K562 (cell line): ENCODE data around the gene NOL4L. TPM values are rescaled to one million over a fixed set of nuclear protein-coding genes. Genes with fewer than 3 reads are reported as not detected.

Source experiments
- ATAC-seq: fragments of 200-7000 bp; cut with Tn5 transposase; 3 replicates; pipeline ENCODE4 v1.9.1; 2020; ENCODE audit warnings: moderate library complexity
- BruUV-seq: library from RNA; stranded (reverse); fragments of 400-500 nt; replicated peaks from 2 replicates; lab custom pipeline; 2021; lab: Mats Ljungman, UMichigan
- CTCF ChIA-PET: fragments of 300-600 bp; formaldehyde crosslinking; extraction: SDS; loops from one replicate; lab custom pipeline; 2021; ENCODE audit warnings: low intra/inter-chr PET ratio; lab: Yijun Ruan, JAX
- POLR2A ChIA-PET: fragments of 300-600, 350-650 bp; sonication (Branson Sonifier 250); formaldehyde crosslinking; extraction: SDS; loops from one replicate; lab custom pipeline; 2021; ENCODE audit warnings: antibody characterized with exemption, inconsistent platforms; lab: Yijun Ruan, JAX
- DNase-seq, 4 experiments: peaks; one replicate each; pipeline versions ENCODE4 v3.0.0 to v3.0.0-alpha.2; 2011 to 2018; ENCODE audit warnings: low spot score in 3 of 4, mixed read lengths in 3 of 4; ENCODE audit errors: extremely low read depth in 1 of 4
- FAIRE-seq: peaks from 2 replicates; lab custom pipeline; 2011; peaks lifted over from hg19 to GRCh38; lab: Jason Lieb, UNC
- H2AFZ ChIP-seq: 2 replicates; pipeline ENCODE4 v1.6.0; 2011; ENCODE audit warnings: low read depth, low read length, control low read depth, inconsistent platforms
- H3K27ac ChIP-seq: fragments of 200-600 bp; 3 replicates; pipeline ENCODE4 v1.8.0; 2011; ENCODE audit warnings: low read depth, mild to moderate bottlenecking, control low read depth, inconsistent platforms, low read length, moderate library complexity, mixed read lengths; ENCODE audit errors: extremely low read depth
- H3K27me3 ChIP-seq, 2 experiments: fragments of 300-600 bp in 1 of 2; 2 replicates in 1 of 2; 3 replicates in 1 of 2; pipeline versions ENCODE4 v1.6.0 to v1.8.0; 2011; ENCODE audit warnings: inconsistent platforms in 2 of 2, low read length in 2 of 2, mild to moderate bottlenecking in 1 of 2, mixed read lengths in 1 of 2, moderate library complexity in 1 of 2; ENCODE audit not compliant: control insufficient read depth in 2 of 2, insufficient read depth in 2 of 2
- H3K36me3 ChIP-seq: fragments of 300-600 bp; 3 replicates; pipeline ENCODE4 v1.8.0; 2011; ENCODE audit warnings: mild to moderate bottlenecking, low read length, inconsistent platforms; ENCODE audit not compliant: control insufficient read depth, insufficient read depth
- H3K4me1 ChIP-seq, 2 experiments: fragments of 200-600 bp in 1 of 2; replicated peaks in 1 of 2; 2 replicates in 1 of 2; 3 replicates in 1 of 2; pipeline versions ENCODE4 v1.5.1 to v1.8.0; 2011; ENCODE audit warnings: inconsistent platforms in 2 of 2, low read length in 2 of 2, mild to moderate bottlenecking in 1 of 2, mixed read lengths in 1 of 2, moderate library complexity in 1 of 2; ENCODE audit not compliant: control insufficient read depth in 2 of 2, insufficient read depth in 2 of 2
- H3K4me2 ChIP-seq: 2 replicates; pipeline ENCODE4 v1.6.1; 2011; ENCODE audit warnings: low read length, control low read depth, inconsistent platforms, mixed read lengths; ENCODE audit not compliant: insufficient read depth
- H3K4me3 ChIP-seq: fragments of 200-600 bp; sonication (generic), shearing (Covaris generic); 2 replicates; pipeline ENCODE4 v1.5.1; 2016; ENCODE audit warnings: control low read depth, inconsistent platforms
- H3K79me2 ChIP-seq: fragments of 200-600 bp; 3 replicates; pipeline ENCODE4 v1.8.0; 2011; ENCODE audit warnings: low read length, inconsistent platforms; ENCODE audit not compliant: control insufficient read depth, insufficient read depth
- H3K9ac ChIP-seq, 2 experiments: 2 replicates each; pipeline versions ENCODE4 v1.6.0 to v1.6.1; 2011; ENCODE audit warnings: low read depth in 2 of 2, low read length in 2 of 2, control low read depth in 1 of 2, inconsistent platforms in 1 of 2, mild to moderate bottlenecking in 1 of 2, mixed read lengths in 1 of 2; ENCODE audit not compliant: insufficient read depth in 1 of 2
- H3K9me1 ChIP-seq: one replicate; pipeline ENCODE4 v1.6.0; 2011; ENCODE audit warnings: inconsistent platforms, mild to moderate bottlenecking, low read length, moderate library complexity; ENCODE audit not compliant: control insufficient read depth, insufficient read depth
- H3K9me3 ChIP-seq: replicated peaks from 2 replicates; pipeline ENCODE4 v1.5.1; 2011; ENCODE audit warnings: low read depth, low read length, inconsistent platforms; ENCODE audit not compliant: control insufficient read depth, insufficient read depth
- H4K20me1 ChIP-seq: replicated peaks from 2 replicates; pipeline ENCODE4 v1.6.1; 2011; ENCODE audit warnings: low read length, inconsistent platforms, mixed read lengths; ENCODE audit not compliant: control insufficient read depth, insufficient read depth
- CBX5 ChIP-seq: IDR thresholded peaks from 2 replicates; pipeline ENCODE4 v1.6.1; 2014; ENCODE audit warnings: low read depth, borderline replicate concordance
- PCBP1 ChIP-seq: fragments of 200-400 bp; formaldehyde crosslinking; IDR thresholded peaks from 2 replicates; pipeline ENCODE4 v1.6.1; 2018; ENCODE audit warnings: mild to moderate bottlenecking, low read depth, low read length; ENCODE audit not compliant: poor library complexity, severe bottlenecking
- RBM22 ChIP-seq: fragments of 200-400 bp; formaldehyde crosslinking; IDR thresholded peaks from 2 replicates; pipeline ENCODE4 v1.6.1; 2018; ENCODE audit warnings: low read length, low read depth; ENCODE audit not compliant: poor library complexity, severe bottlenecking
- WGBS: fragments of 100-300 bp; shearing (Covaris generic); methylation state at CpG from one replicate; pipeline ENCODE4 v1.1.6; 2016; ENCODE audit warnings: low coverage, mixed read lengths; ENCODE audit not compliant: insufficient coverage; ENCODE audit errors: missing lambda C conversion rate; 5-methylcytosine and 5-hydroxymethylcytosine counted together
- in situ Hi-C: fragments of 300-500 bp; cut with MboI; formaldehyde crosslinking; loops from 4 replicates; pipeline ENCODE4 v1.15.0; 2018; ENCODE audit warnings: inconsistent platforms, mixed read lengths
- intact Hi-C: fragments of 100-400 bp; cut with micrococcal nuclease; formaldehyde crosslinking; loops from 2 replicates; pipeline ENCODE4 v1.14.2; 2022
- polyA plus RNA-seq, 8 experiments: library from polyadenylated mRNA; depleted of rRNA in 4 of 8; stranded (reverse) in 5 of 8; unstranded in 3 of 8; fragments of >200 nt; fragmentation: Nextera tagmentation in 2 of 8; fragmentation: Illumina TruSeq in 1 of 8; extraction: Ambion mirVana in 2 of 8; extraction: Trizol in 1 of 8; gene quantifications; 2 replicates each; pipeline versions ENCODE4 v1.2.1 to v1.2.3, GENCODE V29; 2011 to 2014; ENCODE audit warnings: inconsistent platforms in 1 of 8, missing spikeins in 1 of 8
- total RNA-seq, 7 experiments: library from RNA; depleted of rRNA in 6 of 7; stranded (reverse); fragments of >200 nt in 6 of 7; fragmentation: Illumina TruSeq in 2 of 7; extraction: Trizol in 2 of 7; gene quantifications; 2 replicates each; pipeline versions ENCODE4 v1.2.1 to v1.2.3, GENCODE V29; 2011 to 2021; ENCODE audit warnings: low replicate concordance in 1 of 7

Gene NOL4L
- total and polyA plus RNA-seq, 9 of the 15 experiments (the other 6 are each of a cell fraction or from before 2014, with no cell fraction given) = 5.1 to 36.2 (median 13.6) TPM

- DNase-seq = no peak
- no peaks in the 10 kb centered on the region for H4K20me1 ChIP-seq
- no peaks in the 10 kb centered on the region for H3K27me3 ChIP-seq
- peaks cover 13% of the 10 kb centered on the region for H3K79me2 ChIP-seq
- H3K9me1 ChIP-seq = no peaks in the 10 kb centered on the region
- FAIRE-seq = no peak
- peaks cover 8 to 31% of the 10 kb centered on the region in 2 experiments; a peak in 4 of 5 replicates for H3K4me1 ChIP-seq
- intact Hi-C loops = no loop called here
- H2AFZ ChIP-seq = no peak overlapping the region
- in situ Hi-C loops = no loop called here
- H3K36me3 ChIP-seq = peaks cover 15% of the 10 kb centered on the region; the same call in 2 of the 3 replicates
- H3K9me3 ChIP-seq = no peaks in the 10 kb centered on the region
- no peak overlapping the region for H3K4me2 ChIP-seq
- H3K9ac ChIP-seq = no peak overlapping the region
- no peak overlapping the region for H3K27ac ChIP-seq
- peak; percentile 13 for TF ChIP-seq PCBP1
- TF ChIP-seq CBX5 = no peak
- peak; percentile 20 for TF ChIP-seq RBM22
- no peak for ATAC-seq
- CTCF ChIA-PET = interaction anchor here (0.6 kb wide), 2 partner anchors 11 to 144 kb away, joined by 3 to 4 read pairs; no protein-coding TSS in a partner anchor
- WGBS = 94% methylated on average over 28 of the region's 74 CpGs
- POLR2A ChIA-PET = interaction anchor here (1.3 kb wide), 1 partner anchor 11 kb away, joined by 3 read pairs; no protein-coding TSS in a partner anchor
- no peak overlapping the region for H3K4me3 ChIP-seq
- BruUV-seq = no TSS peak
Observed at GRCh38 chr20:32484225-32484957, 100.7 kb downstream of the NOL4L start.
